Measurements from ENCODE around the gene NUDT17.
"Not testable (repeated sequence)": the region's sequence is repeated elsewhere in the genome, so short reads cannot be mapped to it uniquely, and the experiment has no call there.

NUDT17 gene

GRCh38 chr1:145828367-145829026, 16.9 kb upstream of the NUDT17 start:
- H3K4me3 ChIP-seq (ENCODE audit: low read depth, low read length): no peak overlapping the region
- no peak for DNase-seq (ENCODE audit: low read depth)
- no peak for TF ChIP-seq CTCF (IDR thresholded peaks at IDR 0.05; ENCODE audit: control insufficient read depth, extremely low read depth, insufficient read depth)

- H3K4me3 ChIP-seq (ENCODE audit: low read depth, low read length); DNase-seq (ENCODE audit: low read depth): not testable (repeated sequence)
These were observed 14.6 kb upstream of the NUDT17 start for GRCh38 chr1:145830810-145831209.

- no peak overlapping the region for H3K4me3 ChIP-seq (ENCODE audit: low read depth, low read length)
- DNase-seq (ENCODE audit: low read depth): no peak
- TF ChIP-seq CTCF (IDR thresholded peaks at IDR 0.05; ENCODE audit: control insufficient read depth, extremely low read depth, insufficient read depth): no peak
These were observed 7.8 kb upstream of the NUDT17 start for GRCh38 chr1:145837656-145838055.

- no peak for DNase-seq (ENCODE audit: low read depth)
- no peak overlapping the region for H3K4me3 ChIP-seq (ENCODE audit: low read depth, low read length)
- no peak for TF ChIP-seq CTCF (IDR thresholded peaks at IDR 0.05; ENCODE audit: control insufficient read depth, extremely low read depth, insufficient read depth)
These were observed 2.4 kb upstream of the NUDT17 start for GRCh38 chr1:145843031-145843430.

- peak overlapping the region; percentile 48 for H3K4me3 ChIP-seq (ENCODE audit: low read depth, low read length)
- TF ChIP-seq CTCF (IDR thresholded peaks at IDR 0.05; ENCODE audit: control insufficient read depth, extremely low read depth, insufficient read depth): no peak
- DNase-seq (ENCODE audit: low read depth): no peak
These were observed 301 bp upstream of the NUDT17 start for GRCh38 chr1:145845144-145845513.

GRCh38 chr1:145846201-145846612, 777 bp downstream of the NUDT17 start:
- no peak for DNase-seq (ENCODE audit: low read depth)
- peak; percentile 48 for TF ChIP-seq CTCF (IDR thresholded peaks at IDR 0.05; ENCODE audit: control insufficient read depth, extremely low read depth, insufficient read depth)
- no peak overlapping the region for H3K4me3 ChIP-seq (ENCODE audit: low read depth, low read length)

- no peak for TF ChIP-seq CTCF (IDR thresholded peaks at IDR 0.05; ENCODE audit: control insufficient read depth, extremely low read depth, insufficient read depth)
- H3K4me3 ChIP-seq (ENCODE audit: low read depth, low read length): no peak overlapping the region
- DNase-seq (ENCODE audit: low read depth): no peak
These were observed 2.4 kb downstream of the NUDT17 start for GRCh38 chr1:145847827-145848226.

All from LNCaP clone FGC (cell line).